DMS 273 (cell line): ENCODE measurements around the gene MRPL18.

ENCODE experiments used
- DNase-seq: peaks from one replicate; lab custom pipeline; 2025; ENCODE audit not compliant: unreplicated experiment; lab: John Stamatoyannopoulos, UW

Gene MRPL18

DNA sequence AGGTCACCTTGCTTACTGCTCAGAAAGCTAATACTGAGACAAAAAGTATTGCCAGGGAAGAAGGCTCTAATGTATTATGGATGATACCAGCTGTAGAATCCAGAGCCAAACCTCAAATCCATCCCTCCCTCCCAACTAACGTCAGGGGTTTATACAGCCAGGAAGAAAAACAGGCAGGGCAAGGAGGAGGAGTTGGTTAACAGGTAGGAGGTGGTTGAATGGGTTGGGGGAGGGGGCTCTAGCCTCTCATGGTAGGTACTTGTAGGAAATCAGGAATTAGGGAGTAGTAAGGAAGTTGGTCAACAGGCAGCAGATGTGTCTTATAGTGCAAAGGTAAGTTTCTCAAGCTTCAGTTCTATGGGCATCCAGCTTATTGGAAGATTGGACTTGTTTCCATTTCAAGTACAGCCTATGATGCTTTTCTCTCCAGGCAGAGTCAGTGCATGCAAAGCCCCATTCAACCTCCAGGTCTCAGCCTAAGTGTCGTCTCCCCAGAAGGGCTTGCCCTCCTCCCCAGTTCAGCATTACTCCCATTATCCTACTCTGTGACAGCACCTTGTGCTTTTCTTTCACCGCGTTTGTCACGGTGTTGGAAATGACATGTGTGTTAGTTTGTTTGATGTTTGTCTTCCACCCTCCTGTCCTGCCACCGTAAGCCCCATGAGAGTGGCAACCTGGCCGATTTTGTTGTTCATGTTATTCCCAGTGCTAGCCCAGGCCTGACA lies 47.9 kb downstream of the MRPL18 start:
- DNase-seq: no peak

DNA sequence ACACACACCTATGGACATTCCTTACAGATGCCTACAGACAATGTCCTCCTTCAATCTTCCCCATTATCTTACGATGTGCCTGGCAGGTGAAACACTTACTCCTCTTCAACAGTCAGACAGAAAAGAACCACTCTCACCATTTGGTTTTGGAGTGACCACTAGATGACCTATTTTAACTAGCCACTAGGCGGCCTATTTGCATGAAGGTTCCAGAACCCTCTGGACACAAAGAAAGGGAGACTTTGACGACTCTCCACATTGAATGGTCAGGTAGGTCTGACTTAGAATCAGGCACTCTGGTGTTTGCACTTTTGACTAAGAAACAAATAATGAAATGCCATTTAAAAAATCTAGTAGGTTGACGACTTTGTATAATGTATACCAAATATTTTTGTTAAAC lies 51.8 kb downstream of the MRPL18 start:
- no peak for DNase-seq

DNA sequence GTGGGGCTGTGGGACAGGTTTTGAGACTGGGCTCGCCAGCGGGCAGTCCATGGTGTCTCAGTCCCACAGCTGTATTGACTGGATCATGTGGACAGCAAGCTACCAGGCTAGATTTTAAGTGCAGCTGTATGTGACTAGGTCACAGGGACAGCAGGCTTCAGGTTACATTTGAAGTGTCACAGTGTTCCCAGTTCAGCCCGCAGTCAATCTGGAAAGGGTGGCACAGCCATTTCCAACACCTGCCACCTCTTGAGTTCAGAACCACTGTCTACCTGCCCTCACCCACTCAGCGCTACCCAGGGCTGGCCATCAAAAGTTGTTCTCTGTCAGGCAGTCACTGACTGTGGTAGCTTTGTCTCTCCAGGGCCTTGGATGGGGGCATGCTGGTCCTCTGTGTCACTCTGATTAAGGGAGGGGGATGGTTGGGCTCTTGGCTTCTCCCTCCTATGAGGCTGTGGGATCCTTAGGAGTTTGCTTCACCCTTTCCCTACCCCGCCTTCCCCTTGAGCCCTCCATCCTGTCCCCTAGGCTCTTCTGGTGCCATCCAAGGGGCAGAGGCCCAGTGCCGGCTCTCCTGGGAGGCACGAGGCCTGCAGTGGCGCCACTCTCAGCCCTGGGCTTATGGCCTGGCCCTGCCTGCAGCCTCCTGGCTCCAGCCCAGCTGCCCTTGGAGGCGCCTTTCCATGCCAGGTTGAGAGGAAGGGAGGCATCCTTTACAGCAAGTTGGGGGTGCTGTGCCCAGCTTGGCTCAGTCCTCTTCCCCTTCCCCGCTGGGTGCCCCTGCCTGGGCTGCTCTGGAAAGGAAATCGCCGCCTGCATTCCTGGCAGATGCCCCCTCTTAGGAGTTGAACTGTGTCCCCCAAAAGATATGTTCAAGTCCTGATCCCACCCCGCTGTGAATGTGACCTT lies 54.7 kb downstream of the MRPL18 start:
- no peak for DNase-seq
